B cell (primary cell): ENCODE results near the gene EPN1. TPM values are rescaled to one million over a fixed set of nuclear protein-coding genes. Genes with fewer than 3 reads are reported as not detected.
A peak's percentile ranks its signal among the peaks of the same experiment; 100 is the strongest.

Experiments
- ATAC-seq: fragments of 200-7000 bp; cut with Tn5 transposase; one replicate; pipeline ENCODE4 v1.10.0; 2021; ENCODE audit warnings: low read depth, mild to moderate bottlenecking, moderate number of reproducible peaks, moderate library complexity
- CTCF ChIA-PET: fragments of 350-600 bp; sonication (Branson Sonifier 250); formaldehyde crosslinking; loops from one replicate; lab custom pipeline; 2021; ENCODE audit warnings: antibody characterized with exemption, inconsistent platforms; lab: Charles Lee
- POLR2A ChIA-PET: fragments of 350-600 bp; sonication (Branson Sonifier 250); formaldehyde crosslinking; loops from one replicate; lab custom pipeline; 2021; ENCODE audit warnings: antibody characterized with exemption; lab: Charles Lee
- DNase-seq: peaks from one replicate; pipeline ENCODE4 v3.0.0; 2013
- H2AFZ ChIP-seq: 2 replicates; pipeline ENCODE4 v1.6.1; 2012; ENCODE audit warnings: mild to moderate bottlenecking, low read depth, low read length; ENCODE audit not compliant: insufficient read depth, poor library complexity, severe bottlenecking
- H3K27ac ChIP-seq, 2 donors: 1 replicate in 1 of 2; 2 replicates in 1 of 2; pipeline ENCODE4 v1.5.1; 2012 to 2013; ENCODE audit warnings: low read length in 2 of 2, mild to moderate bottlenecking in 2 of 2, moderate library complexity in 1 of 2
- H3K27me3 ChIP-seq, 4 experiments: fragments of 200-600 bp in 1 of 4; sonication (generic) in 1 of 4; replicated peaks in 1 of 4; 1 replicate in 2 of 4; 2 replicates in 2 of 4; pipeline versions ENCODE4 v1.6.1 to v1.7.0; 2013 to 2016; ENCODE audit warnings: low read length in 3 of 4, mild to moderate bottlenecking in 2 of 4, mixed read lengths in 1 of 4, moderate library complexity in 1 of 4; ENCODE audit not compliant: insufficient read depth in 4 of 4, control insufficient read depth in 3 of 4; ENCODE audit errors: control extremely low read depth in 1 of 4
- H3K36me3 ChIP-seq, 2 experiments: replicated peaks in 1 of 2; 1 replicate in 1 of 2; 2 replicates in 1 of 2; pipeline versions ENCODE4 v1.6.1 to v1.7.1; 2013; ENCODE audit warnings: low read length in 1 of 2; ENCODE audit not compliant: insufficient read depth in 2 of 2, control insufficient read depth in 1 of 2; ENCODE audit errors: control extremely low read depth in 1 of 2, extremely low read depth in 1 of 2
- H3K4me1 ChIP-seq, 2 donors: fragments of 200-600 bp in 1 of 2; sonication (generic) in 1 of 2; 1 replicate in 1 of 2; 2 replicates in 1 of 2; pipeline versions ENCODE4 v1.5.1 to v1.6.1; 2013 to 2017; ENCODE audit warnings: low read length in 2 of 2; ENCODE audit not compliant: control insufficient read depth in 2 of 2, insufficient read depth in 2 of 2
- H3K4me2 ChIP-seq: replicated peaks from 2 replicates; pipeline ENCODE3; 2012; ENCODE audit warnings: mild to moderate bottlenecking, low read depth, low read length; ENCODE audit not compliant: poor library complexity, severe bottlenecking
- H3K4me3 ChIP-seq, 5 experiments: fragments of 200-600 bp in 1 of 5; sonication (generic) in 1 of 5; 1 replicate in 3 of 5; 2 replicates in 2 of 5; pipeline versions ENCODE4 v1.5.1 to v1.7.0; 2011 to 2016; ENCODE audit warnings: low read length in 4 of 5, mild to moderate bottlenecking in 4 of 5, low read depth in 2 of 5, control low read depth in 1 of 5, moderate library complexity in 1 of 5; ENCODE audit not compliant: insufficient read depth in 1 of 5; ENCODE audit errors: control extremely low read depth in 1 of 5, extremely low read depth in 1 of 5
- H3K79me2 ChIP-seq: fragments of 200-600 bp; sonication (generic); one replicate; pipeline ENCODE4 v1.6.0; 2016; ENCODE audit warnings: low read length; ENCODE audit not compliant: control insufficient read depth, insufficient read depth
- H3K9ac ChIP-seq: fragments of 200-600 bp; sonication (generic); 2 replicates; pipeline ENCODE4 v1.6.1; 2017; ENCODE audit warnings: mild to moderate bottlenecking, low read length, moderate library complexity
- H3K9me3 ChIP-seq, 3 donors: one replicate each; pipeline versions ENCODE4 v1.6.1 to v1.7.1; 2013; ENCODE audit warnings: low read length in 2 of 3; ENCODE audit not compliant: control insufficient read depth in 2 of 3, insufficient read depth in 1 of 3; ENCODE audit errors: control extremely low read depth in 1 of 3
- H4K20me1 ChIP-seq: 2 replicates; pipeline ENCODE4 v1.6.0; 2012; ENCODE audit warnings: mild to moderate bottlenecking, low read length; ENCODE audit not compliant: insufficient read depth, control insufficient read depth, poor library complexity, severe bottlenecking
- H3K27ac Mint-ChIP-seq: one replicate; pipeline ENCODE4 v1.8.0; 2021; ENCODE audit warnings: mixed read lengths
- H3K27me3 Mint-ChIP-seq: one replicate; pipeline ENCODE4 v1.8.0; 2021; ENCODE audit warnings: mixed read lengths
- H3K4me1 Mint-ChIP-seq: one replicate; pipeline ENCODE4 v1.8.0; 2021; ENCODE audit warnings: mixed read lengths
- H3K4me3 Mint-ChIP-seq: one replicate; pipeline ENCODE4 v1.8.0; 2021; ENCODE audit warnings: mixed read lengths
- H3K9me3 Mint-ChIP-seq: one replicate; pipeline ENCODE4 v1.8.0; 2022; ENCODE audit warnings: mixed read lengths; ENCODE audit not compliant: insufficient read depth
- EZH2 ChIP-seq: IDR thresholded peaks from 2 replicates; pipeline ENCODE4 v1.6.1; 2012; ENCODE audit warnings: borderline replicate concordance, low read depth, mild to moderate bottlenecking, moderate library complexity, low read length; ENCODE audit not compliant: insufficient read depth, poor library complexity, severe bottlenecking
- WGBS: methylation state at CpG from one replicate; pipeline ENCODE4 v1.1.5; 2013; ENCODE audit warnings: missing lambda C conversion rate; ENCODE audit not compliant: insufficient coverage; 5-methylcytosine and 5-hydroxymethylcytosine counted together
- intact Hi-C: fragments of 100-400 bp; cut with micrococcal nuclease; formaldehyde crosslinking; loops from one replicate; pipeline ENCODE4 v1.10.0; 2022
- polyA plus RNA-seq: library from polyadenylated mRNA; depleted of rRNA; stranded (reverse); fragments of >200 nt; gene quantifications from 2 replicates; pipeline ENCODE4 v1.2.3, GENCODE V29; 2012
- total RNA-seq, 2 donors: library from RNA; stranded (reverse); fragments of 120-200 nt in 1 of 2; gene quantifications; 1 replicate in 1 of 2; 2 replicates in 1 of 2; pipeline versions ENCODE4 v1.2.3 to v1.2.4, GENCODE V29; 2013 to 2022
- TF ChIP-seq, protein P1 (sequence below): fragments of 200-600 bp; IDR thresholded peaks from one replicate; pipeline ENCODE4 v1.8.0; 2022; ENCODE audit warnings: antibody characterized with exemption, mild to moderate bottlenecking

The EPN1 gene
- total and polyA plus RNA-seq, 2 donors (not counting 1 experiment from before 2014, with no cell fraction given), result 54.4 to 63.9 TPM

GRCh38 chr19:55661826-55662225 is 13.2 kb upstream of the EPN1 start:
- H3K36me3 ChIP-seq, result peaks cover 0 to 83% of the 10 kb centered on the region in 2 experiments
- no peak overlapping the region for H3K4me2 ChIP-seq
- intact Hi-C loops, result no loop called here
- peaks cover 99% of the 10 kb centered on the region for H3K79me2 ChIP-seq
- CTCF ChIA-PET, result no interaction called here
- 77% methylated on average over 7 of the region's 7 CpGs for WGBS
- no peaks in the 10 kb centered on the region for H3K9me3 ChIP-seq
- no peaks in the 10 kb centered on the region for H3K27me3 ChIP-seq
- H3K4me3 ChIP-seq, result no peak overlapping the region
- DNase-seq, result no peak
- no peak for TF ChIP-seq EZH2
- TF ChIP-seq, protein P1, sequence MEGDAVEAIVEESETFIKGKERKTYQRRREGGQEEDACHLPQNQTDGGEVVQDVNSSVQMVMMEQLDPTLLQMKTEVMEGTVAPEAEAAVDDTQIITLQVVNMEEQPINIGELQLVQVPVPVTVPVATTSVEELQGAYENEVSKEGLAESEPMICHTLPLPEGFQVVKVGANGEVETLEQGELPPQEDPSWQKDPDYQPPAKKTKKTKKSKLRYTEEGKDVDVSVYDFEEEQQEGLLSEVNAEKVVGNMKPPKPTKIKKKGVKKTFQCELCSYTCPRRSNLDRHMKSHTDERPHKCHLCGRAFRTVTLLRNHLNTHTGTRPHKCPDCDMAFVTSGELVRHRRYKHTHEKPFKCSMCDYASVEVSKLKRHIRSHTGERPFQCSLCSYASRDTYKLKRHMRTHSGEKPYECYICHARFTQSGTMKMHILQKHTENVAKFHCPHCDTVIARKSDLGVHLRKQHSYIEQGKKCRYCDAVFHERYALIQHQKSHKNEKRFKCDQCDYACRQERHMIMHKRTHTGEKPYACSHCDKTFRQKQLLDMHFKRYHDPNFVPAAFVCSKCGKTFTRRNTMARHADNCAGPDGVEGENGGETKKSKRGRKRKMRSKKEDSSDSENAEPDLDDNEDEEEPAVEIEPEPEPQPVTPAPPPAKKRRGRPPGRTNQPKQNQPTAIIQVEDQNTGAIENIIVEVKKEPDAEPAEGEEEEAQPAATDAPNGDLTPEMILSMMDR, result no peak
- no peaks in the 10 kb centered on the region for H3K9me3 Mint-ChIP-seq
- ATAC-seq, result no peak
- no peaks in the 10 kb centered on the region for H3K27me3 Mint-ChIP-seq
- no peak overlapping the region for H3K27ac ChIP-seq
- peaks cover 23 to 29% of the 10 kb centered on the region in 2 donors for H3K4me1 ChIP-seq
- H3K9ac ChIP-seq, result no peak overlapping the region
- peaks cover 40% of the 10 kb centered on the region for H3K4me1 Mint-ChIP-seq
- POLR2A ChIA-PET, result no interaction called here
- peaks cover 96% of the 10 kb centered on the region for H4K20me1 ChIP-seq
- H3K4me3 Mint-ChIP-seq, result no peak overlapping the region
- H2AFZ ChIP-seq, result no peak overlapping the region
- H3K27ac Mint-ChIP-seq, result peak overlapping the region; percentile 15

- no peak overlapping the region for H3K27ac Mint-ChIP-seq
- no peak for ATAC-seq
These were observed 11.0 kb upstream of the EPN1 start for GRCh38 chr19:55663846-55664536.

More at GRCh38 chr19:55663846-55664536, 11.0 kb upstream of the EPN1 start:
- WGBS, result 92% methylated on average over 20 of the region's 20 CpGs
- intact Hi-C loops, result no loop called here
- Histone ChIP-seq H3K79me2 (peaks cover 99% of the 10 kb centered on the region), H3K4me2 (no peak overlapping the region), H3K4me3 (no peak overlapping the region), H3K27ac (no peak overlapping the region), H3K27me3 (no peaks in the 10 kb centered on the region), H3K9ac (no peak overlapping the region), H2AFZ (no peak overlapping the region), H3K4me1 (peaks cover 3 to 7% of the 10 kb centered on the region in 2 donors), H3K36me3 (peaks cover 0 to 89% of the 10 kb centered on the region in 2 experiments), H4K20me1 (peaks cover 97% of the 10 kb centered on the region), H3K9me3 (no peaks in the 10 kb centered on the region)
- no peaks in the 10 kb centered on the region for H3K9me3 Mint-ChIP-seq
- DNase-seq, result no peak
- POLR2A ChIA-PET, result no interaction called here
- peaks cover 21% of the 10 kb centered on the region for H3K4me1 Mint-ChIP-seq
- H3K4me3 Mint-ChIP-seq, result no peak overlapping the region
- CTCF ChIA-PET, result no interaction called here
- no peaks in the 10 kb centered on the region for H3K27me3 Mint-ChIP-seq
- TF ChIP-seq, protein P1, result no peak
- no peak for TF ChIP-seq EZH2
